H54 (cell line): ENCODE data around the gene DNAJC21.

ENCODE experiments used
- DNase-seq: peaks from one replicate; pipeline ENCODE4 v3.0.0; 2011; ENCODE audit warnings: low spot score, mixed read lengths; ENCODE audit not compliant: insufficient read length
- FAIRE-seq: peaks from 3 replicates; lab custom pipeline; 2011; peaks lifted over from hg19 to GRCh38; lab: Jason Lieb, UNC
- POLR2A ChIP-seq: IDR thresholded peaks from 2 replicates; pipeline ENCODE4 v1.6.1; 2011; ENCODE audit warnings: low read depth, mild to moderate bottlenecking, low read length

Gene DNAJC21

DNA sequence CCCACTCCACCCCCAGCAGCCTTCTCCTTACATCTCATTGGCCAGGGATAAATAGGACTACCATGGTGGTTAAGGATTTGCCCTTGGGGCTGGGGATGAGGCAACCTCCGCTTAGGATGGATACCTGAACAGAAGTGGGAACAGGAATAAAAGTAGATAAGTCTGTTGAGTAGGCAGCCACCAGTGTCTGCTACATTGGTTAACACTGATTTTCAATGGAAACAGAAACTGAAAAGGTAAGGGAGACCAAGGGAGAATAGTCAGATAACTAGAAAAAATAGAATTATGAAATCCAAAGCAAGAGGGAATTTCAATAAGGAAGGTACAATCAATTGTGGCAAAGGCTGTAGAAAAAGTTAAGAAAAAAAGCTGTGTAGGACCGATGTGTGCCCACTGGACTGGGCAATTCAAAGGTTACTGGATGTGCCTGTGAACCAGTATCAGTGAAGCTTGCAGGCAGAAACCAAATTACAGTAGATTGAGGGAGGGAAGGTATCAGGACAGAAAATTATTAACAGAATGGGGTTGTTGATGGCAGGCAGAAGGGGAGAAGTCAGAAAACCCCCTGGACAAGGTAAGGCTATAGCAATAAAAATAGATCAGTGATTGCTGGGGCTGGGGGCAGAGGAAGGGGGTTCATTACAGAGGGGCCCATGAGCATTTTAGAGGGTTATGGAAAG lies 48.7 kb downstream of the DNAJC21 start:
- DNase-seq (no peak), FAIRE-seq (no peak)
- no peak for TF ChIP-seq POLR2A

- no peak for DNase-seq
- no peak for FAIRE-seq
Measured at GRCh38 chr5:34978681-34979080, 49.3 kb downstream of the DNAJC21 start.

GRCh38 chr5:34982823-34983222 lies 53.5 kb downstream of the DNAJC21 start:
- DNase-seq (no peak), FAIRE-seq (no peak)
- no peak for TF ChIP-seq POLR2A

More at GRCh38 chr5:34978681-34979080, 49.3 kb downstream of the DNAJC21 start:
- TF ChIP-seq POLR2A = no peak

- FAIRE-seq (no peak), DNase-seq (no peak)
- TF ChIP-seq POLR2A = no peak
Measured at GRCh38 chr5:34986965-34987364, 57.6 kb downstream of the DNAJC21 start.

- no peak for TF ChIP-seq POLR2A
- DNase-seq (no peak), FAIRE-seq (no peak)
Measured at GRCh38 chr5:34991486-34992238, 62.3 kb downstream of the DNAJC21 start.

GRCh38 chr5:34993951-34994350 lies 64.6 kb downstream of the DNAJC21 start:
- no peak for TF ChIP-seq POLR2A
- FAIRE-seq = no peak

DNA sequence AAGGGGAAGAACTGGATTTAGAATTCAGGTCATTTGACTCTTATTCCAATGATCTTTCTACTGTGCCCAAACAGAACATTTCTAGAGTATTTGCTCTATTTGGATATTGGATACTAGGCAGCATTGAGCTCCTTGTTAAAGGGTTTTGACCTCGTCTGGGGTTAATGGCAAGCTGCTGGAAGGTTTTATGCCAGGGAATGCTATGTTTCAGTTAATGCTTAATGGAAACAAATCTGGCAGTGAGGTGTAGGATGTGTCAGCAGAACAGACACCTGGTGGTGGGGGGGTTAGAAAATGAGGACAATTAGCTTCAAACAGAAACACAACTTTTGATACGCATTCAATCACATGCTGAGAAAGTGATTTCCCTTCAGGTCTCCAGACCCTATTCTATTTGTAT lies 66.9 kb downstream of the DNAJC21 start:
- FAIRE-seq = no peak
- no peak for TF ChIP-seq POLR2A
- no peak for DNase-seq

More at GRCh38 chr5:34993951-34994350, 64.6 kb downstream of the DNAJC21 start:
- DNase-seq = no peak

- FAIRE-seq = no peak
- DNase-seq = no peak
Measured at GRCh38 chr5:34998058-34998789, 68.9 kb downstream of the DNAJC21 start.

GRCh38 chr5:35001842-35002241 lies 72.5 kb downstream of the DNAJC21 start:
- DNase-seq (no peak), FAIRE-seq (no peak)
- no peak for TF ChIP-seq POLR2A

More at GRCh38 chr5:34998058-34998789, 68.9 kb downstream of the DNAJC21 start:
- no peak for TF ChIP-seq POLR2A

GRCh38 chr5:35002459-35002858 lies 73.1 kb downstream of the DNAJC21 start:
- FAIRE-seq = no peak
- TF ChIP-seq POLR2A = no peak

DNA sequence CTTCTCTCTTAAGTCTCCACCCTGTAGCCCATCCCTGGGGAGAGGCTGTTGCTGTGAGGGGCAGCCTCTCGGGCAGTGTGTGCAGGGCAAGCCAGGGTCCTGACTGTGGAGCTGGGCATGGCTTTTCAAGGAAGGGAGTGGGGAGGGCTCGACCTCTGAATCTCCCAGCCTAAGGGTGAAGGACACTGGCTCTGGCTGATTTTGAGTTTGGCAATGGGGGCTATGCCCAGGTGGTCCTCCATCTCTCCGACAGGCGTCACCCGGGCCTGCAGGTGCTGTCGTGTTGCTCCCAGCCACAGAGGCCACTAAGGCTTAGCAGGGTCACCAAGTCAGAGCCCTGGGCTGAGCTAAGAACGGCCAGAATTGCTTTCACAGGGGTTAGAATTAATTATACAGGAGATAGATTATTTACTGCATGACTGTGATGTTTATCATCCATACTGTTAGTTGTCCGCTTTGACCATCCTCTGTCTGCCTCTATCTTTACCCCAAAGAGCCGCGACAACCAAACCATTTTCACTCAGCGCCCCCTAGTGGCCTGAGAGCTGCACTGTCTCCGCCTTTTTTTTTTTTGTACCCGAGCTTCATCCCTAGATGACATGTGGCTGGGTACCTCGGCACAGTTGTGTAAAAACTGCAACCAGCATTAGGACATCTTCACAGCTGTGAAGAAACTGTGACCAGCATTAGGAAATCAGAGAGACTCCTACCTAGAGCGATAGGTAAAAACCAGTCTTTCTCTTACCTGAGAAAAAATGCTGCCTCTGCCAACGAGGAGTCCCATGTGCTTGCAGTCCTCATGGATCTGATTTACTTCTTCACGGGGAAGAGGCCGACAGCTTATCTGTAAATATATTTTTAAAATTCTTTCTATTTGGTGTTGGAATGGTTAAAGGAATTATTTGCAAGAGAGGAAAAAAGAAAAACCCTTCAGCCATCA lies 73.9 kb downstream of the DNAJC21 start:
- peak; percentile 55 for DNase-seq
- TF ChIP-seq POLR2A = no peak
- FAIRE-seq = peak; percentile 69

More at GRCh38 chr5:35002459-35002858, 73.1 kb downstream of the DNAJC21 start:
- no peak for DNase-seq

GRCh38 chr5:35004200-35004599 lies 74.8 kb downstream of the DNAJC21 start:
- FAIRE-seq = no peak
- DNase-seq = no peak
- no peak for TF ChIP-seq POLR2A

- FAIRE-seq (no peak), DNase-seq (no peak)
- TF ChIP-seq POLR2A = no peak
Measured at GRCh38 chr5:35004771-35005170, 75.4 kb downstream of the DNAJC21 start.
